Mammary epithelial cell (primary cell): ENCODE measurements around the gene PCSK7.

Source experiments
- EZH2 ChIP-seq: IDR thresholded peaks from 2 replicates; pipeline ENCODE4 v1.6.1; 2012; ENCODE audit warnings: low read length, inconsistent platforms, borderline replicate concordance
- TF ChIP-seq, protein P1 (sequence below), 2 donors: IDR thresholded peaks in 1 of 2; conservative IDR thresholded peaks in 1 of 2; 2 replicates each; pipeline ENCODE4 v1.5.1; 2011 to 2012; ENCODE audit warnings: inconsistent platforms in 2 of 2, low read length in 2 of 2, mild to moderate bottlenecking in 2 of 2, control low read depth in 1 of 2, low read depth in 1 of 2; ENCODE audit not compliant: insufficient read depth in 1 of 2; ENCODE audit errors: extremely low read depth in 1 of 2

DNA sequence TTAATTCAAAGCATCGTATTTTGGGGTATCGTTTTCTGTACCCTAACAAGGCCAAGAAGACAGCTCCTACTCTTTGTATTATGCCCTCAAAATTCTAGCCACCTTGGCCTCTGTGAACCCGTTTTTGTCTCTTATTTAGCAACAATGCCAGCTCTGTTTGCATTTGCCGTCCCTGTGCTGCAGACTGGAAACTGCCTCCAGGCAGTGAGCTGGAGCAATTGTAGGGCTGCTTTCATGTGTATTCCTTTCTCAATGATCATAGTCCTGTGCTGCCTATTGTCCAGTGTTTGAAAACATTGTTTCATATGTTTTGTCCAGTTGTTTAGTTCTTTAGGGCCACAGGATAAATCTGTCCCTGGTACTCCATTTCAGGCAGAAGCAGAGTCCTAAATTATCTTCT is 39.3 kb upstream of the PCSK7 start:
- TF ChIP-seq, protein P1, sequence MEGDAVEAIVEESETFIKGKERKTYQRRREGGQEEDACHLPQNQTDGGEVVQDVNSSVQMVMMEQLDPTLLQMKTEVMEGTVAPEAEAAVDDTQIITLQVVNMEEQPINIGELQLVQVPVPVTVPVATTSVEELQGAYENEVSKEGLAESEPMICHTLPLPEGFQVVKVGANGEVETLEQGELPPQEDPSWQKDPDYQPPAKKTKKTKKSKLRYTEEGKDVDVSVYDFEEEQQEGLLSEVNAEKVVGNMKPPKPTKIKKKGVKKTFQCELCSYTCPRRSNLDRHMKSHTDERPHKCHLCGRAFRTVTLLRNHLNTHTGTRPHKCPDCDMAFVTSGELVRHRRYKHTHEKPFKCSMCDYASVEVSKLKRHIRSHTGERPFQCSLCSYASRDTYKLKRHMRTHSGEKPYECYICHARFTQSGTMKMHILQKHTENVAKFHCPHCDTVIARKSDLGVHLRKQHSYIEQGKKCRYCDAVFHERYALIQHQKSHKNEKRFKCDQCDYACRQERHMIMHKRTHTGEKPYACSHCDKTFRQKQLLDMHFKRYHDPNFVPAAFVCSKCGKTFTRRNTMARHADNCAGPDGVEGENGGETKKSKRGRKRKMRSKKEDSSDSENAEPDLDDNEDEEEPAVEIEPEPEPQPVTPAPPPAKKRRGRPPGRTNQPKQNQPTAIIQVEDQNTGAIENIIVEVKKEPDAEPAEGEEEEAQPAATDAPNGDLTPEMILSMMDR (conservative IDR thresholded peaks at IDR 0.05 in 1 of 2, IDR thresholded peaks at IDR 0.05 in 1 of 2; ENCODE audit: extremely low read depth in 1 of 2, insufficient read depth in 1 of 2, low read depth in 1 of 2, low read length in 2 of 2) = no peak
- TF ChIP-seq EZH2 = no peak
